Activated naive CD4-positive, alpha-beta T cell treated with anti-CD3 and anti-CD28 coated beads for 36 hours (primary cell): ENCODE results near the gene PAK1. TPM values are rescaled to one million over a fixed set of nuclear protein-coding genes. Genes with fewer than 3 reads are reported as not detected.

Experiments used
- CTCF ChIA-PET: fragments of 350-600 bp; sonication (Branson Sonifier 250); formaldehyde crosslinking; loops from one replicate; lab custom pipeline; 2021; ENCODE audit warnings: antibody characterized with exemption; lab: Charles Lee
- DNase-seq: peaks from one replicate; pipeline ENCODE4 v3.0.0-alpha.2; 2020
- H3K27ac Mint-ChIP-seq: one replicate; pipeline ENCODE4 v1.8.0; 2021; ENCODE audit warnings: mild to moderate bottlenecking, mixed read lengths
- H3K27me3 Mint-ChIP-seq: one replicate; pipeline ENCODE4 v1.8.0; 2021; ENCODE audit warnings: low read depth, mixed read lengths
- H3K36me3 Mint-ChIP-seq: one replicate; pipeline ENCODE4 v1.8.0; 2021; ENCODE audit warnings: low read depth, mixed read lengths
- H3K4me1 Mint-ChIP-seq: one replicate; pipeline ENCODE4 v1.8.0; 2021; ENCODE audit warnings: low read depth, mixed read lengths
- H3K4me3 Mint-ChIP-seq: one replicate; pipeline ENCODE4 v1.8.0; 2021; ENCODE audit warnings: mild to moderate bottlenecking, moderate library complexity, mixed read lengths
- H3K9me3 Mint-ChIP-seq: one replicate; pipeline ENCODE4 v1.8.0; 2021; ENCODE audit warnings: mixed read lengths
- intact Hi-C: fragments of 100-400 bp; cut with micrococcal nuclease; formaldehyde crosslinking; loops from one replicate; pipeline ENCODE4 v1.15.1; 2023
- total RNA-seq, 2 experiments: library from RNA; stranded (reverse); gene quantifications; one replicate each; pipeline ENCODE4 v1.2.3, GENCODE V29; 2021

PAK1 gene
- total RNA-seq, 2 experiments from 2014 or later, result 45.8 to 49.5 TPM

GRCh38 chr11:77379253-77379652, 94.6 kb downstream of the PAK1 start:
- peaks cover 14% of the 10 kb centered on the region for H3K36me3 Mint-ChIP-seq
- H3K27ac Mint-ChIP-seq, result no peak overlapping the region
- H3K27me3 Mint-ChIP-seq, result no peaks in the 10 kb centered on the region
- H3K4me1 Mint-ChIP-seq, result peaks cover 3% of the 10 kb centered on the region
- DNase-seq, result no peak
- CTCF ChIA-PET, result interaction anchor here (1.3 kb wide), 1 partner anchor 252 kb away, joined by 4 read pairs; the partner anchor contains the start of gene MYO7A
- intact Hi-C loops, result loop anchor here (10.0 kb wide), 1 partner anchor 184 kb away; no protein-coding TSS in a partner anchor
- no peaks in the 10 kb centered on the region for H3K9me3 Mint-ChIP-seq
- no peak overlapping the region for H3K4me3 Mint-ChIP-seq

- peaks cover 3% of the 10 kb centered on the region for H3K4me1 Mint-ChIP-seq
- DNase-seq, result no peak
- CTCF ChIA-PET, result interaction anchor here (1.3 kb wide), 1 partner anchor 250 kb away, joined by 4 read pairs; the partner anchor contains the start of gene MYO7A
- no peak overlapping the region for H3K4me3 Mint-ChIP-seq
- no peaks in the 10 kb centered on the region for H3K27me3 Mint-ChIP-seq
- H3K27ac Mint-ChIP-seq, result no peak overlapping the region
- no peaks in the 10 kb centered on the region for H3K9me3 Mint-ChIP-seq
- H3K36me3 Mint-ChIP-seq, result peaks cover 23% of the 10 kb centered on the region
- intact Hi-C loops, result loop anchor here (10.0 kb wide), 1 partner anchor 183 kb away; no protein-coding TSS in a partner anchor
Observed at GRCh38 chr11:77377734-77378133, 96.2 kb downstream of the PAK1 start.

GRCh38 chr11:77375107-77375506, 98.8 kb downstream of the PAK1 start:
- CTCF ChIA-PET, result no interaction called here
- Mint-ChIP-seq H3K27me3 (no peaks in the 10 kb centered on the region), H3K36me3 (peaks cover 30% of the 10 kb centered on the region), H3K4me3 (no peak overlapping the region), H3K9me3 (no peaks in the 10 kb centered on the region), H3K27ac (no peak overlapping the region), H3K4me1 (peaks cover 6% of the 10 kb centered on the region)
- intact Hi-C loops, result loop anchor here (10.0 kb wide), 1 partner anchor 180 kb away; no protein-coding TSS in a partner anchor
- DNase-seq, result no peak

DNA sequence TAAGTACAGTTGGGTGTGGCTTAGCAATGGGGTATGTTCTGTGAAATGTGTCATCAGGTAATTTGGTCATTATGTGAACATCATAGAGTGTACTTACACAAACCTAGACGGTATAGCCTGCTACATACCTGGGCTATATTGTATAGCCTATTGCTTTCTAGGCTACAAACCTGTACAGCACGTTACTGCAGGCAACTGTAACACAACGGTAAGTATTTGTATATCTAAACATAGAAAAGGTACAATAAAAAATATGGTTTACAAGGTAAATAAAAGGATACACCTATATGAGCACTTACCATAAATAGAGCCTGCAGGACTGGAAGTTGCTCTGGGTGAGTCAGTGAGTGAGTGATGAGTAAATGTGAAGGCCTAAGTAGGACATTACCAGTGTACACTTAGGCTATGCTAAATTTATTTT, 99.3 kb downstream of the PAK1 start:
- intact Hi-C loops, result loop anchor here (10.0 kb wide), 1 partner anchor 180 kb away; no protein-coding TSS in a partner anchor
- Mint-ChIP-seq H3K27ac (no peak overlapping the region), H3K36me3 (peaks cover 27% of the 10 kb centered on the region), H3K9me3 (no peaks in the 10 kb centered on the region), H3K4me1 (peaks cover 11% of the 10 kb centered on the region), H3K4me3 (no peak overlapping the region), H3K27me3 (no peaks in the 10 kb centered on the region)
- no peak for DNase-seq
- CTCF ChIA-PET, result no interaction called here

DNA sequence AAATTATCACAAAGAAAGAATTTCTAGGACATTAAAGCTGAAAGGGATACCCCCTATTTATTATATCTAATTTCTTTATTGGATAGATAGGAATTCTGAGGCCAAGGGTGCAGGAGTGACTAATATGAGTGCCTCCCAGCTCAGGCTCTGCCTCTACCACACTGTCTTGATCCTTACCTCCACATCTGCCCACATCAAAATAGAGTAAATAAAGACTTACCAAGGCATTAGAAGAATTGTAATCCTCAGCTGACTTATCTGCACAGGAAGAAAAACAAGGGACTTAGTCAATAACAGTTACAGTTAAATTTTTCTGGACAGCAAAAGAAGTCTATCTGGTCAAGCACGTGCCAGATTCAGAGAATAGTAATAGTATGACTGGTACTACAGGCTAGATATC, 99.8 kb downstream of the PAK1 start:
- Mint-ChIP-seq H3K9me3 (no peaks in the 10 kb centered on the region), H3K36me3 (peaks cover 22% of the 10 kb centered on the region), H3K4me3 (no peak overlapping the region), H3K4me1 (peaks cover 11% of the 10 kb centered on the region), H3K27ac (no peak overlapping the region), H3K27me3 (no peaks in the 10 kb centered on the region)
- DNase-seq, result no peak
- CTCF ChIA-PET, result no interaction called here
- intact Hi-C loops, result loop anchor here (10.0 kb wide), 1 partner anchor 179 kb away; no protein-coding TSS in a partner anchor

DNA sequence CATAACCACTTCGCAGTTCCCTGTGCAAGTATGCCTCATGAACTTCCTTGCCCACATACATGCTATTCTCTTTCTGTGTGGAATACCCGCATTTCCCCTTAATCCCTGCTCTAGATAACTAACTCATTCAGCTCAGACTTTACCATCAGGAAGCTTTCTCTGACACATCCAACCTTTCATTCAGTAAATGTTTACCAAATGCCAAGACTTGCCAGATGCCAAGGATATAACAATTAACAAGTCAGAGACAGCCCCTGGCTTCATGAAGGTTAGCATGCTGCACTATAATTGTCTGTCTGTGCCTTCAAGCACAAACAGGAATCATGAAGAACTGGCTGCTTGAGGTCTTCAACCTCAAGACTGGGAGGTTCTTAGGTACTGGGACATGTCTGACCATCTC, 101.2 kb downstream of the PAK1 start:
- Mint-ChIP-seq H3K27me3 (no peaks in the 10 kb centered on the region), H3K27ac (no peak overlapping the region), H3K4me1 (peaks cover 10% of the 10 kb centered on the region), H3K4me3 (no peak overlapping the region), H3K36me3 (peaks cover 16% of the 10 kb centered on the region), H3K9me3 (no peaks in the 10 kb centered on the region)
- CTCF ChIA-PET, result no interaction called here
- no peak for DNase-seq
- intact Hi-C loops, result loop anchor here (10.0 kb wide), 1 partner anchor 178 kb away; no protein-coding TSS in a partner anchor

DNA sequence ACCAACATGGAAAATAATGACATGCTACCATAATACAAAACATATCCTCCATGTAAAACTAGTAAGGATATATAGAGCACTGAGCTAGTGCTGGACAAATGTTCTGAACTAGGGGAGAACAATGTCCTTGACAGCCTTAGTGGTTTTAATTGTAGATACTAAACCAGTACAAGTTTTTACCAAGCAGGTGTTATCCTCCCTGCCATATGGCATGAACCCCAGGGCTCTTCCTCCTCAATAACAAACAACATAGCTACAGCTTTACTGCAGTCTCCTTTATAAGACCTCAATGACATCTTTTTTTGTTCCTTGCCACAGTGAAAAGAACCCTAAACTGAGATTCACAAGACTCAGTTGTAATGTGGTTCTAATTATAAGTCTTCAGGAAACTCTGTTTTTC, 102.2 kb downstream of the PAK1 start:
- Mint-ChIP-seq H3K4me3 (no peak overlapping the region), H3K9me3 (no peaks in the 10 kb centered on the region), H3K27ac (no peak overlapping the region), H3K27me3 (no peaks in the 10 kb centered on the region), H3K4me1 (peaks cover 10% of the 10 kb centered on the region), H3K36me3 (peaks cover 16% of the 10 kb centered on the region)
- intact Hi-C loops, result loop anchor here (10.0 kb wide), 1 partner anchor 177 kb away; no protein-coding TSS in a partner anchor
- CTCF ChIA-PET, result no interaction called here
- DNase-seq, result no peak

GRCh38 chr11:77370217-77370616, 103.7 kb downstream of the PAK1 start:
- H3K9me3 Mint-ChIP-seq, result peaks cover 1% of the 10 kb centered on the region
- no peak overlapping the region for H3K27ac Mint-ChIP-seq
- peaks cover 10% of the 10 kb centered on the region for H3K4me1 Mint-ChIP-seq
- intact Hi-C loops, result loop anchor here (10.0 kb wide), 1 partner anchor 175 kb away; no protein-coding TSS in a partner anchor
- CTCF ChIA-PET, result no interaction called here
- H3K27me3 Mint-ChIP-seq, result no peaks in the 10 kb centered on the region
- no peak overlapping the region for H3K4me3 Mint-ChIP-seq
- no peak for DNase-seq
- peaks cover 19% of the 10 kb centered on the region for H3K36me3 Mint-ChIP-seq

- no peaks in the 10 kb centered on the region for H3K4me1 Mint-ChIP-seq
- peaks cover 19% of the 10 kb centered on the region for H3K36me3 Mint-ChIP-seq
- intact Hi-C loops, result no loop called here
- no peak overlapping the region for H3K27ac Mint-ChIP-seq
- no peaks in the 10 kb centered on the region for H3K27me3 Mint-ChIP-seq
- no peak for DNase-seq
- CTCF ChIA-PET, result no interaction called here
- H3K9me3 Mint-ChIP-seq, result no peaks in the 10 kb centered on the region
- no peak overlapping the region for H3K4me3 Mint-ChIP-seq
Observed at GRCh38 chr11:77361184-77361583, 112.7 kb downstream of the PAK1 start.

GRCh38 chr11:77359481-77359880, 114.4 kb downstream of the PAK1 start:
- intact Hi-C loops, result no loop called here
- DNase-seq, result no peak
- no peak overlapping the region for H3K27ac Mint-ChIP-seq

DNA sequence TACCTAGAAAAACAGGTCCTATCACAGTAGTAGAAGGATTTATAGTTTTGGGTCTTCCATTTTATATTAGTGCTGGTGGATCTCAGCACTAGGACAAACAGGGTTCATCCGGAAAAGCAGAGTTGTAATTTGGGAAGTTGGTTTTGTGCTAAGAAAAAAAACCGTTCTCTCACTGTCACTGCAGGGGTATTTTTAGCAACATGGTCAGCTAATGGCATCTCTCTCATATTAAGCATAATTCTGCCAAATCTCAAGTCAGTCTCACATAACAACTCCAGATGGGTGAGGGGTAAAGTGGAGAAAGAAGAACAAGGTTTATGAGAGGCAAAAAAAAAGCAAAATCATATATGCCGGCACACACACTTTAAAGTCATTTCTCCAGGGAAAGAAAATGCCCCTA, 120.8 kb downstream of the PAK1 start:
- Mint-ChIP-seq H3K27ac (no peak overlapping the region), H3K4me3 (no peak overlapping the region), H3K27me3 (no peaks in the 10 kb centered on the region), H3K36me3 (peaks cover 4% of the 10 kb centered on the region), H3K9me3 (no peaks in the 10 kb centered on the region), H3K4me1 (no peaks in the 10 kb centered on the region)
- intact Hi-C loops, result no loop called here
- no peak for DNase-seq
- CTCF ChIA-PET, result interaction anchor here (0.6 to 0.9 kb wide), 2 partner anchors 88 to 227 kb away, joined by 4 read pairs; no protein-coding TSS in a partner anchor

More at GRCh38 chr11:77359481-77359880, 114.4 kb downstream of the PAK1 start:
- no peaks in the 10 kb centered on the region for H3K9me3 Mint-ChIP-seq
- CTCF ChIA-PET, result no interaction called here
- no peaks in the 10 kb centered on the region for H3K27me3 Mint-ChIP-seq
- H3K4me1 Mint-ChIP-seq, result no peaks in the 10 kb centered on the region
- H3K4me3 Mint-ChIP-seq, result no peak overlapping the region
- peaks cover 14% of the 10 kb centered on the region for H3K36me3 Mint-ChIP-seq

- intact Hi-C loops, result no loop called here
- no peaks in the 10 kb centered on the region for H3K36me3 Mint-ChIP-seq
- no peak overlapping the region for H3K27ac Mint-ChIP-seq
- DNase-seq, result no peak
- CTCF ChIA-PET, result no interaction called here
- H3K4me1 Mint-ChIP-seq, result no peaks in the 10 kb centered on the region
- no peak overlapping the region for H3K4me3 Mint-ChIP-seq
- no peaks in the 10 kb centered on the region for H3K27me3 Mint-ChIP-seq
- no peaks in the 10 kb centered on the region for H3K9me3 Mint-ChIP-seq
Observed at GRCh38 chr11:77351281-77351886, 122.5 kb downstream of the PAK1 start.

DNA sequence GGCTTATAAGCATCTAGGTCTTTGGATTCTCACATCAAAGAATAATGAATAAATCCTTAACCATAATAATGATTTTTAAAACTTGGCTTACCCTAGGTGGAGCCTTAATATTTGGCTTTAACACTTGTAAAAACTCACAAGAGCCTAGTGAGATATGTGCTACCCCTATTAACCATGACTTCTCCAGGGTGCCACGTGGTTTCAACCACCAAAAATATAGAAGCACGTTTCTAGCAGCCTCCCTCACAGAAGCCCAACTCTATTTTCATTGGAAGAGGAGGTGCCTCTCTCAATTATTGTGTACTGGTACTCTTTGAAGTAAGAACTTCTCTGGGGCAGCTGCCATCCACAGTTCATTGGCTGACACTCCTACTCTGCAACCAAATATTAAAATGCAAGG, 125.9 kb downstream of the PAK1 start:
- DNase-seq, result no peak
- Mint-ChIP-seq H3K36me3 (peaks cover 10% of the 10 kb centered on the region), H3K27me3 (no peaks in the 10 kb centered on the region), H3K4me3 (no peak overlapping the region), H3K27ac (no peak overlapping the region), H3K4me1 (no peaks in the 10 kb centered on the region), H3K9me3 (no peaks in the 10 kb centered on the region)
- intact Hi-C loops, result no loop called here
- CTCF ChIA-PET, result no interaction called here
